ENCODE measurements around the gene DAND5. TPM values are rescaled to one million over a fixed set of nuclear protein-coding genes. Genes with fewer than 3 reads are reported as not detected.
"Not testable (repeated sequence)": the region's sequence is repeated elsewhere in the genome, so short reads cannot be mapped to it uniquely, and the experiment has no call there.

The DAND5 gene
- total and polyA plus RNA-seq, 3 experiments from 2014 or later: not detected

DNA sequence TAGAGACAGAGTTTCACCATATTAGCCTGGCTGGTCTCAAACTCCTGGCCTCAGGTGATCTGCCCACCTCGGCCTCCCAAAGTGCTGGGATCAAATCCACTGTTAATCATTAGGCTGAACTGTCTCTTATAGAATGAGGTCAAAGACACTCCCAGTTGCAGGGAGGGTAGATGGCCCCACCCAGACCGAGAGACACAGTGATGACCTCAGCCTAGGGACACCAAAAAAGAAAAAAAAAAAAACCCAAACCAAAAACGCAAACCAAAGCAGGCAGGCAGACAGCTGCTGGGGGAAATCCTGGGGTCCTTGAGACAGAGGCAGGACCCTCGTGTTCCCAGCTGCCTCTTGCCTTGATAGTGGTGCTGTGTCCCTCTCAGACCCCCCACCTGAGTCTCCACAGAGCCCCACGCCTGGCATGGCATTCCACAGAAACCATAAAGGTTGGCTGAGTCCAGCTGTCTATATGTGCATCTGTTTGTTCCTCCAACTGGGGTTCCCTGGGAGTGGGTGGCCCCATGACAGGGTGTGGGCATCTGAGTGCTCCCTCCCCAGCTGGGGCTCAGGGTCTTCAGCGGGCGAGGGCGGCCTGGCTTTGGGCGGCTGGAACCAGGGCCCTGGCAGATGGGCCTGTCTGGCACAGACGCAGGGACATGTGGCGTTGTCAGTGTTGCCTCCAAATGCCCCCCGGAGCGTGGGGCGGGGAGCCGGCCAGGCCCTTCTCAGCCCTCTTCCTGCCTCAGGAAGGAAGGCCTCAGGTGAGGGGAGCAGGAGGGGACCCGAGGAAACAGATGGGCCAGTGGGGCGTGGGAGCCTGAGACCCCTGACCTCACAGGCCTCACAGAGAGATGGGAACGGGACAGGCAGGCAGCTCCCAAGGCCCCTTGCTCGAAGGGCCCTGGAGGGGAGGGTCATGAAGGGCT lies 5.2 kb downstream of the DAND5 start:
- CTCF ChIA-PET: interaction anchor here (0.9 to 7.6 kb wide), 3 partner anchors 9 to 87 kb away, joined by 3 to 95 read pairs (median 76); no protein-coding TSS in a partner anchor

DNA sequence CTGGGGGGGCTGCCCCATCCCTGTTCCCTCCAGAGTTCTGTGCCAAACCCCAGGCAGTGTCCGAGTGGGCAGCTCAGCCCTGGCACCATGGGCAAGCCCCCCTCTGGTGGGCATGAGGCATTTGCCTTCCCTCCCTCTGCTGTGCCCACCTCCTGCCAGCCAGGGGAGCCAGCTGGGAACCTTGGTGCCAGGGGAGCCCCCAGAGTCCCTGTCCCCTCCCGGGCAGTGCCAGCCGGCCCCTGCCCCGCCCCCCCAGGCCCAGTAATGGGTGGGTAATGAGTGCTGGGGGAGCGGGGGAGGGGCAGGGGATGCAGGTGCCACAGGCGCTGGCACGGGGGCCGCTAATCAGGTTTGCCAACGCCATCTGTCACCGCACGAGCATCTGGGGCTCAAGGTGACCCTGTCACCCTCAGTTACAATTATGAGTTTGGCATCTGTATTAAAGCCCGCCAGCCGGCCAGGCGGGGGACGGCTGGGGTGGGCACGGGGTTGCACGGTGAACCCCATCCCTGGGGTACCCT lies 5.9 kb downstream of the DAND5 start:
- H3K4me1 Mint-ChIP-seq: peaks cover 0 to 3% (median 0%) of the 10 kb centered on the region in 3 donors
- peaks cover 0 to 6% (median 0%) of the 10 kb centered on the region in 3 donors for H3K36me3 Mint-ChIP-seq
- H3K27ac Mint-ChIP-seq: no peak overlapping the region
- H3K27me3 ChIP-seq (ENCODE audit: insufficient read depth, low read length, poor library complexity, severe bottlenecking): no peaks in the 10 kb centered on the region
- no peak overlapping the region for H3K27ac ChIP-seq (ENCODE audit: low read depth, low read length)
- H3K9me3 ChIP-seq (ENCODE audit: low read length): no peaks in the 10 kb centered on the region
- H3K4me1 ChIP-seq (ENCODE audit: insufficient read depth, low read length): no peaks in the 10 kb centered on the region
- H3K4me3 ChIP-seq (ENCODE audit: low read length): no peak overlapping the region
- H3K4me3 Mint-ChIP-seq: no peak overlapping the region
- ChIA-PET CTCF (interaction anchor here (0.7 to 7.6 kb wide), 5 partner anchors 10 to 129 kb away, joined by 3 to 95 read pairs (median 9); no protein-coding TSS in a partner anchor), POLR2A (no interaction called here)
- H3K9me3 Mint-ChIP-seq: no peaks in the 10 kb centered on the region
- no peak for DNase-seq
- H3K36me3 ChIP-seq (ENCODE audit: insufficient read depth, low read length): no peaks in the 10 kb centered on the region
- H3K27me3 Mint-ChIP-seq: peaks cover 17 to 26% of the 10 kb centered on the region in 2 donors

More for the DNA sequence above, 5.2 kb downstream of the DAND5 start:
- H3K36me3 ChIP-seq (ENCODE audit: insufficient read depth, low read length): no peaks in the 10 kb centered on the region
- Mint-ChIP-seq H3K36me3 (peaks cover 0 to 6% (median 0%) of the 10 kb centered on the region in 3 donors), H3K4me1 (peaks cover 0 to 3% (median 0%) of the 10 kb centered on the region in 3 donors), H3K27me3 (peaks cover 19 to 26% of the 10 kb centered on the region in 2 donors), H3K4me3 (no peak overlapping the region), H3K27ac (peak overlapping the region in 1 of 8 donors; percentile 54), H3K9me3 (no peaks in the 10 kb centered on the region)
- no peaks in the 10 kb centered on the region for H3K4me1 ChIP-seq (ENCODE audit: insufficient read depth, low read length)
- H3K27ac ChIP-seq (ENCODE audit: low read depth, low read length): no peak overlapping the region
- no peaks in the 10 kb centered on the region for H3K9me3 ChIP-seq (ENCODE audit: low read length)
- no peaks in the 10 kb centered on the region for H3K27me3 ChIP-seq (ENCODE audit: insufficient read depth, low read length, poor library complexity, severe bottlenecking)
- POLR2A ChIA-PET: no interaction called here
- DNase-seq: no peak
- no peak overlapping the region for H3K4me3 ChIP-seq (ENCODE audit: low read length)

DNA sequence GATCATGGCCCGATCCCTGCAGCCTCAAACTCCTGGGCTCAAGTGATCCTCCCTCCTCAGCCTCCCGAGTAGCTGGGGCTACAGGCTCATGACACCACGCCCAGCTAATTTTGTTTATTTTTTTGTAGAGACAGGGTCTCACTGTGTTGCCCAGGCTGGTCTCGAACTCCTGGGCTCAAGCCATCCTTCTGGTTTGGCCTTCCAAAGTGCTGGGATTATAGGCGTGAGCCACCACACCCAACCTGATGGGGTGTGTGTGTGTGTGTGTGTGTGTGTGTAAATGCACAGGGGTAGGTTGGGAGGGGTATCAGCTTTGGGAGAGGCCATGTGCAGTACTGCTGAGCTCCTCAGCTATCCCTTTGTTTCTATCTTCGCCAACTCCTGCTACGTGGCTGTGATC lies 6.7 kb downstream of the DAND5 start:
- H3K9me3 ChIP-seq (ENCODE audit: low read length); H3K4me1 Mint-ChIP-seq; H3K27ac ChIP-seq (ENCODE audit: low read depth, low read length); H3K9me3 Mint-ChIP-seq; H3K36me3 Mint-ChIP-seq; H3K4me3 Mint-ChIP-seq; H3K27me3 ChIP-seq (ENCODE audit: insufficient read depth, low read length, poor library complexity, severe bottlenecking); DNase-seq; H3K4me3 ChIP-seq (ENCODE audit: low read length); H3K36me3 ChIP-seq (ENCODE audit: insufficient read depth, low read length); H3K27ac Mint-ChIP-seq; H3K4me1 ChIP-seq (ENCODE audit: insufficient read depth, low read length): not testable (repeated sequence)
- ChIA-PET CTCF (interaction anchor here (0.9 to 7.6 kb wide), 13 partner anchors 10 to 302 kb away, joined by 3 to 95 read pairs (median 4); partner anchors contain the start of genes FARSA, IER2, JUNB and STX10), POLR2A (interaction anchor here (0.6 kb wide), 1 partner anchor 106 kb away, joined by 7 read pairs; no protein-coding TSS in a partner anchor)
- peaks cover 17 to 26% of the 10 kb centered on the region in 2 donors for H3K27me3 Mint-ChIP-seq

GRCh38 chr19:12979974-12980373 lies 10.6 kb downstream of the DAND5 start:
- no peak overlapping the region for H3K4me3 Mint-ChIP-seq
- H3K9me3 ChIP-seq (ENCODE audit: low read length): no peaks in the 10 kb centered on the region
- DNase-seq: no peak
- ChIA-PET POLR2A (no interaction called here), CTCF (interaction anchor here (0.5 to 7.6 kb wide), 4 partner anchors 14 to 114 kb away, joined by 3 to 95 read pairs (median 74); no protein-coding TSS in a partner anchor)
- peaks cover 0 to 6% (median 0%) of the 10 kb centered on the region in 3 donors for H3K36me3 Mint-ChIP-seq
- no peaks in the 10 kb centered on the region for H3K9me3 Mint-ChIP-seq
- H3K27me3 ChIP-seq (ENCODE audit: insufficient read depth, low read length, poor library complexity, severe bottlenecking): peaks cover 7% of the 10 kb centered on the region
- no peak overlapping the region for H3K27ac Mint-ChIP-seq
- peaks cover 21% of the 10 kb centered on the region for H3K4me1 ChIP-seq (ENCODE audit: insufficient read depth, low read length)
- no peak overlapping the region for H3K27ac ChIP-seq (ENCODE audit: low read depth, low read length)
- no peaks in the 10 kb centered on the region for H3K36me3 ChIP-seq (ENCODE audit: insufficient read depth, low read length)
- H3K4me3 ChIP-seq (ENCODE audit: low read length): no peak overlapping the region
- H3K27me3 Mint-ChIP-seq: peaks cover 17 to 23% of the 10 kb centered on the region in 2 donors
- H3K4me1 Mint-ChIP-seq: peaks cover 2 to 6% (median 3%) of the 10 kb centered on the region in 3 donors

DNA sequence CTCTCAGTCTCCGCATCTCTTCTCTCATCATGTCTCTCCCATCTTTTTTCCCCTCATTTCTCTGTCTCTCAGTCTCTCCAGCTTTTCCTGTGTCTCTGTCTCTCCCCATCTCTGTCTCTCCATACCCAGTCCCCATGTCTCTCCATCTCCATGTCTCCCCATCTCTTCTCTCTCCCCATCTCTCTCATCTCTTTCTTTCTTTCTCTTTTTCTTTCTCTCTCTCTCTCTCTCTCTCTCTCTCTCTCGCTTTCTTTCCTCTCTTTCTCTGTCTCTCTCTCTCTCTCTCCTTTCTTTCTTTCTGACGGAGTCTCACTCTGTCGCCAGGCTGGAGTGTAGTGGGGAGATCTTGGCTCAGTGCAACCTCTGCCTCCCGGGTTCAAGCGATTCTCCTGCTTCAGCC lies 13.3 kb downstream of the DAND5 start:
- no peak overlapping the region for H3K27ac Mint-ChIP-seq
- Histone ChIP-seq H3K27ac (ENCODE audit: low read depth, low read length) (no peak overlapping the region), H3K36me3 (ENCODE audit: insufficient read depth, low read length) (no peaks in the 10 kb centered on the region), H3K4me1 (ENCODE audit: insufficient read depth, low read length) (peaks cover 28% of the 10 kb centered on the region), H3K9me3 (ENCODE audit: low read length) (no peaks in the 10 kb centered on the region), H3K4me3 (ENCODE audit: low read length) (no peak overlapping the region), H3K27me3 (ENCODE audit: insufficient read depth, low read length, poor library complexity, severe bottlenecking) (peaks cover 7% of the 10 kb centered on the region)
- ChIA-PET POLR2A (no interaction called here), CTCF (interaction anchor here (1.3 to 6.1 kb wide), 4 partner anchors 48 to 112 kb away, joined by 5 to 31 read pairs (median 10); no protein-coding TSS in a partner anchor)
- H3K4me1 Mint-ChIP-seq: peaks cover 8 to 12% (median 10%) of the 10 kb centered on the region in 3 donors
- H3K27me3 Mint-ChIP-seq: peaks cover 11 to 18% of the 10 kb centered on the region in 2 donors
- H3K9me3 Mint-ChIP-seq: no peaks in the 10 kb centered on the region
- no peak overlapping the region for H3K4me3 Mint-ChIP-seq
- DNase-seq: no peak
- peaks cover 0 to 5% (median 0%) of the 10 kb centered on the region in 3 donors for H3K36me3 Mint-ChIP-seq

DNA sequence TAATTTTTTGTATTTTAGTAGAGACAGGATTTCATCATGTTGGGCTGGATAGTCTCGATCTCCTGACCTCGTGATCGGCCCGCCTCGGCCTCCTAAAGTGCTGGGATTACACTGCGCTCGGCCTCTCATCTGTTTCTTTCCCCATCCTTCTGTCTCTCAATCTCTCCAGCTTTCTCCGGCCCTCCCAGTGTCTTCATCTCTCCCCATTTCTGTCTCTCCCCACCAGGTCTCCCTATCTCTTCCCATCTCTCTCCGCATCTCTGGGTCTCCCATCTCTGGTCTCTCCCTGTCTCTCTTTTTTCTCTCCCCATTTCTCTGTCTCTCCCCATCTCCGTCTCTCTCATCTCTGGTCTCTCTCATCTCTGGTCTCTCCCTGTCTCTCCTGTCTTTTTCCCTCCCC lies 13.7 kb downstream of the DAND5 start:
- Mint-ChIP-seq H3K9me3 (no peaks in the 10 kb centered on the region), H3K4me1 (peaks cover 8 to 10% (median 10%) of the 10 kb centered on the region in 3 donors), H3K4me3 (no peak overlapping the region), H3K27ac (no peak overlapping the region), H3K27me3 (peaks cover 8 to 13% of the 10 kb centered on the region in 2 donors), H3K36me3 (peaks cover 0 to under 1% (median 0%) of the 10 kb centered on the region in 3 donors)
- ChIA-PET CTCF (interaction anchor here (0.9 to 6.1 kb wide), 6 partner anchors 10 to 111 kb away, joined by 3 to 31 read pairs (median 6); no protein-coding TSS in a partner anchor), POLR2A (no interaction called here)
- no peaks in the 10 kb centered on the region for H3K9me3 ChIP-seq (ENCODE audit: low read length)
- peak overlapping the region; percentile 47 for H3K4me3 ChIP-seq (ENCODE audit: low read length)
- H3K27ac ChIP-seq (ENCODE audit: low read depth, low read length): no peak overlapping the region
- peaks cover 28% of the 10 kb centered on the region for H3K4me1 ChIP-seq (ENCODE audit: insufficient read depth, low read length)
- DNase-seq: no peak
- no peaks in the 10 kb centered on the region for H3K36me3 ChIP-seq (ENCODE audit: insufficient read depth, low read length)
- peaks cover 7% of the 10 kb centered on the region for H3K27me3 ChIP-seq (ENCODE audit: insufficient read depth, low read length, poor library complexity, severe bottlenecking)

DNA sequence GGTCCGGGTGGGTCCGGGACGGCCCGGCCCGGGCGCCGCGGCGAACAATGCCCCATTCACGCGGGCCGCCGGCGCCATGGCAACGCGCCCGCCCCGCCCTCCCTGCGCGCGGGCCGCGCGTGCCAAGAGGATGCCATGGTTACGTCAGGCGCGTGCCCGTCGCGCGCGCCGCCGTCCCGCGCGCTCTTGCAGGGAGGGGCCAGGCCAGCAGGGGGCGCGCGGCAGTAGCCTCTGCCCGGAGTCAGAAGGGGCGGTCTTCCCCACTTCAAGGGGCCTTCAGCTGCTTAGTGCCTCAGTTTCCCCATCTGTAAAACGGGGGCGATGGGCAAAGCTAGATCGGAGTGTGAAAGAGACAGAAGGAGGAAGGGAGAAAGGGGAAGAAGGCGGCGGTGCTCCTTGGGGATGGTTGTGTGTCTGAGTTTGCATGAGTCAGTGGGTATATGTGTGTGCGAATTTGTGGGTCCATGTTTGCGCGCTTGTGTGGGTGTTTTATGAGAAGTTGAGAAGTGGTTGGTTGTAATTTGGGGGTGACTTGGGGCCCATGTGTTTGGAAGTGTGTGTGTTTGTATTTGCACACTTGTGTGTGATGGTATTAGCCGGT lies 14.3 kb downstream of the DAND5 start:
- CTCF ChIA-PET: interaction anchor here (0.9 to 6.1 kb wide), 6 partner anchors 9 to 111 kb away, joined by 3 to 31 read pairs (median 6); no protein-coding TSS in a partner anchor
- H3K27ac Mint-ChIP-seq: no peak overlapping the region
- no peaks in the 10 kb centered on the region for H3K36me3 Mint-ChIP-seq
- H3K4me1 Mint-ChIP-seq: peaks cover 8 to 10% (median 10%) of the 10 kb centered on the region in 3 donors
- H3K27me3 Mint-ChIP-seq: peaks cover 5 to 11% of the 10 kb centered on the region in 2 donors
- H3K36me3 ChIP-seq (ENCODE audit: insufficient read depth, low read length): no peaks in the 10 kb centered on the region
- peak; percentile 72 to 84 (median 78) for DNase-seq
- peaks cover 28% of the 10 kb centered on the region for H3K4me1 ChIP-seq (ENCODE audit: insufficient read depth, low read length)
- no peaks in the 10 kb centered on the region for H3K9me3 Mint-ChIP-seq
- peak overlapping the region; percentile 47 for H3K4me3 ChIP-seq (ENCODE audit: low read length)
- POLR2A ChIA-PET: no interaction called here
- no peak overlapping the region for H3K4me3 Mint-ChIP-seq
- peaks cover 7% of the 10 kb centered on the region for H3K27me3 ChIP-seq (ENCODE audit: insufficient read depth, low read length, poor library complexity, severe bottlenecking)
- no peak overlapping the region for H3K27ac ChIP-seq (ENCODE audit: low read depth, low read length)
- no peaks in the 10 kb centered on the region for H3K9me3 ChIP-seq (ENCODE audit: low read length)

Data from CD8-positive, alpha-beta memory T cell (primary cell).